ENCODE data around the gene WNT7A. TPM values are rescaled to one million over a fixed set of nuclear protein-coding genes. Genes with fewer than 3 reads are reported as not detected.

WNT7A gene
- total and polyA plus RNA-seq, 4 donors = not detected

- no peaks in the 10 kb centered on the region for H3K36me3 ChIP-seq (ENCODE audit: control insufficient read depth in 4 of 4, insufficient read depth in 3 of 4, low read depth in 1 of 4, low read length in 3 of 4)
- H3K4me3 ChIP-seq (ENCODE audit: low read depth in 1 of 3, low read length in 3 of 3) = no peak overlapping the region
- H3K9ac ChIP-seq (ENCODE audit: low read depth in 1 of 2, low read length in 2 of 2) = no peak overlapping the region
- no peaks in the 10 kb centered on the region for H3K4me1 ChIP-seq (ENCODE audit: control insufficient read depth in 4 of 4, insufficient read depth in 4 of 4, low read length in 3 of 4)
- no peak for DNase-seq (ENCODE audit: low spot score)
- H3K27ac ChIP-seq (ENCODE audit: low read depth in 1 of 2, low read length in 2 of 2) = no peak overlapping the region
- H3K9me3 ChIP-seq (ENCODE audit: control insufficient read depth in 4 of 4, low read length in 3 of 4) = no peaks in the 10 kb centered on the region
- no peak for TF ChIP-seq SP1 (IDR thresholded peaks at IDR 0.05)
- TF ChIP-seq NR2F2 (IDR thresholded peaks at IDR 0.05) = no peak
- TF ChIP-seq HNF4A (conservative IDR thresholded peaks at IDR 0.05) = no peak
- TF ChIP-seq, protein P1, sequence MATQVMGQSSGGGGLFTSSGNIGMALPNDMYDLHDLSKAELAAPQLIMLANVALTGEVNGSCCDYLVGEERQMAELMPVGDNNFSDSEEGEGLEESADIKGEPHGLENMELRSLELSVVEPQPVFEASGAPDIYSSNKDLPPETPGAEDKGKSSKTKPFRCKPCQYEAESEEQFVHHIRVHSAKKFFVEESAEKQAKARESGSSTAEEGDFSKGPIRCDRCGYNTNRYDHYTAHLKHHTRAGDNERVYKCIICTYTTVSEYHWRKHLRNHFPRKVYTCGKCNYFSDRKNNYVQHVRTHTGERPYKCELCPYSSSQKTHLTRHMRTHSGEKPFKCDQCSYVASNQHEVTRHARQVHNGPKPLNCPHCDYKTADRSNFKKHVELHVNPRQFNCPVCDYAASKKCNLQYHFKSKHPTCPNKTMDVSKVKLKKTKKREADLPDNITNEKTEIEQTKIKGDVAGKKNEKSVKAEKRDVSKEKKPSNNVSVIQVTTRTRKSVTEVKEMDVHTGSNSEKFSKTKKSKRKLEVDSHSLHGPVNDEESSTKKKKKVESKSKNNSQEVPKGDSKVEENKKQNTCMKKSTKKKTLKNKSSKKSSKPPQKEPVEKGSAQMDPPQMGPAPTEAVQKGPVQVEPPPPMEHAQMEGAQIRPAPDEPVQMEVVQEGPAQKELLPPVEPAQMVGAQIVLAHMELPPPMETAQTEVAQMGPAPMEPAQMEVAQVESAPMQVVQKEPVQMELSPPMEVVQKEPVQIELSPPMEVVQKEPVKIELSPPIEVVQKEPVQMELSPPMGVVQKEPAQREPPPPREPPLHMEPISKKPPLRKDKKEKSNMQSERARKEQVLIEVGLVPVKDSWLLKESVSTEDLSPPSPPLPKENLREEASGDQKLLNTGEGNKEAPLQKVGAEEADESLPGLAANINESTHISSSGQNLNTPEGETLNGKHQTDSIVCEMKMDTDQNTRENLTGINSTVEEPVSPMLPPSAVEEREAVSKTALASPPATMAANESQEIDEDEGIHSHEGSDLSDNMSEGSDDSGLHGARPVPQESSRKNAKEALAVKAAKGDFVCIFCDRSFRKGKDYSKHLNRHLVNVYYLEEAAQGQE (IDR thresholded peaks at IDR 0.05) = no peak
- TF ChIP-seq RAD21 (IDR thresholded peaks at IDR 0.05) = no peak
- no peak for TF ChIP-seq YY1 (IDR thresholded peaks at IDR 0.05)
- no peak for TF ChIP-seq HNF4G (IDR thresholded peaks at IDR 0.05)
- TF ChIP-seq, protein P2, sequence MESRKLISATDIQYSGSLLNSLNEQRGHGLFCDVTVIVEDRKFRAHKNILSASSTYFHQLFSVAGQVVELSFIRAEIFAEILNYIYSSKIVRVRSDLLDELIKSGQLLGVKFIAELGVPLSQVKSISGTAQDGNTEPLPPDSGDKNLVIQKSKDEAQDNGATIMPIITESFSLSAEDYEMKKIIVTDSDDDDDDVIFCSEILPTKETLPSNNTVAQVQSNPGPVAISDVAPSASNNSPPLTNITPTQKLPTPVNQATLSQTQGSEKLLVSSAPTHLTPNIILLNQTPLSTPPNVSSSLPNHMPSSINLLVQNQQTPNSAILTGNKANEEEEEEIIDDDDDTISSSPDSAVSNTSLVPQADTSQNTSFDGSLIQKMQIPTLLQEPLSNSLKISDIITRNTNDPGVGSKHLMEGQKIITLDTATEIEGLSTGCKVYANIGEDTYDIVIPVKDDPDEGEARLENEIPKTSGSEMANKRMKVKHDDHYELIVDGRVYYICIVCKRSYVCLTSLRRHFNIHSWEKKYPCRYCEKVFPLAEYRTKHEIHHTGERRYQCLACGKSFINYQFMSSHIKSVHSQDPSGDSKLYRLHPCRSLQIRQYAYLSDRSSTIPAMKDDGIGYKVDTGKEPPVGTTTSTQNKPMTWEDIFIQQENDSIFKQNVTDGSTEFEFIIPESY (IDR thresholded peaks at IDR 0.05) = no peak
- no peak for TF ChIP-seq TAF1 (conservative IDR thresholded peaks at IDR 0.05)
- no peak for TF ChIP-seq JUND (IDR thresholded peaks at IDR 0.05)
- no peak for TF ChIP-seq EGR1 (IDR thresholded peaks at IDR 0.05; ENCODE audit: low read depth in 2 of 2)
- peaks cover 0 to 5% (median under 1%) of the 10 kb centered on the region in 4 donors for H3K27me3 ChIP-seq (ENCODE audit: control insufficient read depth in 4 of 4, insufficient read depth in 4 of 4, low read length in 3 of 4)
These were observed 47.7 kb downstream of the WNT7A start for GRCh38 chr3:13832130-13832529.

DNA sequence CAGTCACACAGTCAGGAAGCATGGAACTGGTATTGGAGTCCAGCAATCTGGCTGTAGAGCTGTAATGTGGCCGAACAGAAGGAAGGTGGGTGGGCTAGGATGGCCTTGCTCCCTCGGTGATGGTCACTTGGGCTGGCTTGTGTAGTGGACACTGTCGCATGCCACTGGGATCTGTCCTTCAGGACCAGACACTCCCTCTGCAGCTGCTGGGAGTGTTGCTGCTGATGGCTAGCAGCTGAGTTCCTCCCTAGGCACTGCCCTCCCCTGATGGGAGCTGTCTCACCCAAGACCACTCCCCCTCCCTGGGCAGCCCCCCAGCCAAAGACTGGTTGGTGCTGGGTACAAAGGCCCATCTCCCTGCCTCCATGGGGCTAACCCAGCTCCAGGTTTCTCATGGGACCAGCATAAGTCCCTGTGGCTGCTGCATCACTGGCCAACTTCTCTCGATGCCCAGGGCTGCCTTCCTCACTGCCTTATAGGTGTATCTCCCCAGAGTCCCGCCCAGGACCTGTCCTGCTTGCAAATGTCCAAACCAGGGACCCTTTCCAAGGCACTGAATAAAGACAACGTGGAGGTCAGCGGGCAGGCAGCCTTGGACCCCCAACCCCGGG is 48.4 kb downstream of the WNT7A start:
- no peaks in the 10 kb centered on the region for H3K36me3 ChIP-seq (ENCODE audit: control insufficient read depth in 4 of 4, insufficient read depth in 3 of 4, low read depth in 1 of 4, low read length in 3 of 4)
- no peak overlapping the region for H3K27ac ChIP-seq (ENCODE audit: low read depth in 1 of 2, low read length in 2 of 2)
- H3K27me3 ChIP-seq (ENCODE audit: control insufficient read depth in 4 of 4, insufficient read depth in 4 of 4, low read length in 3 of 4) = peaks cover 0 to 9% (median under 1%) of the 10 kb centered on the region in 4 donors
- H3K4me1 ChIP-seq (ENCODE audit: control insufficient read depth in 4 of 4, insufficient read depth in 4 of 4, low read length in 3 of 4) = no peaks in the 10 kb centered on the region
- H3K4me3 ChIP-seq (ENCODE audit: low read depth in 1 of 3, low read length in 3 of 3) = no peak overlapping the region
- WGBS = 84% methylated on average over 8 of the region's 8 CpGs
- TF ChIP-seq MAX (IDR thresholded peaks at IDR 0.05) (no peak), FOXA1 (IDR thresholded peaks at IDR 0.05) (no peak)
- TF ChIP-seq, protein P1 (IDR thresholded peaks at IDR 0.05) = no peak
- TF ChIP-seq, protein P2 (IDR thresholded peaks at IDR 0.05) = no peak
- TF ChIP-seq, protein P3, sequence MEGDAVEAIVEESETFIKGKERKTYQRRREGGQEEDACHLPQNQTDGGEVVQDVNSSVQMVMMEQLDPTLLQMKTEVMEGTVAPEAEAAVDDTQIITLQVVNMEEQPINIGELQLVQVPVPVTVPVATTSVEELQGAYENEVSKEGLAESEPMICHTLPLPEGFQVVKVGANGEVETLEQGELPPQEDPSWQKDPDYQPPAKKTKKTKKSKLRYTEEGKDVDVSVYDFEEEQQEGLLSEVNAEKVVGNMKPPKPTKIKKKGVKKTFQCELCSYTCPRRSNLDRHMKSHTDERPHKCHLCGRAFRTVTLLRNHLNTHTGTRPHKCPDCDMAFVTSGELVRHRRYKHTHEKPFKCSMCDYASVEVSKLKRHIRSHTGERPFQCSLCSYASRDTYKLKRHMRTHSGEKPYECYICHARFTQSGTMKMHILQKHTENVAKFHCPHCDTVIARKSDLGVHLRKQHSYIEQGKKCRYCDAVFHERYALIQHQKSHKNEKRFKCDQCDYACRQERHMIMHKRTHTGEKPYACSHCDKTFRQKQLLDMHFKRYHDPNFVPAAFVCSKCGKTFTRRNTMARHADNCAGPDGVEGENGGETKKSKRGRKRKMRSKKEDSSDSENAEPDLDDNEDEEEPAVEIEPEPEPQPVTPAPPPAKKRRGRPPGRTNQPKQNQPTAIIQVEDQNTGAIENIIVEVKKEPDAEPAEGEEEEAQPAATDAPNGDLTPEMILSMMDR (IDR thresholded peaks at IDR 0.05; ENCODE audit: low read depth, low read length, missing input control) = no peak
- H3K9me3 ChIP-seq (ENCODE audit: control insufficient read depth in 4 of 4, low read length in 3 of 4) = no peaks in the 10 kb centered on the region
- H3K9ac ChIP-seq (ENCODE audit: low read depth in 1 of 2, low read length in 2 of 2) = no peak overlapping the region
- no peak for DNase-seq (ENCODE audit: low spot score)

Measured in liver (tissue), 9 donors.